GM23338 (cell line): ENCODE results near the gene DHFR. TPM values are rescaled to one million over a fixed set of nuclear protein-coding genes. Genes with fewer than 3 reads are reported as not detected.

Source experiments
- ATAC-seq: fragments of 200-7000 bp; cut with Tn5 transposase; 3 replicates; pipeline ENCODE4 v1.9.1; 2020
- DNase-seq: peaks from one replicate; pipeline ENCODE4 v3.0.0-alpha.2; 2015; ENCODE audit warnings: low spot score
- H2AFZ ChIP-seq: fragments of 200-600 bp; sonication (generic); 2 replicates; pipeline ENCODE4 v1.8.0; 2016; ENCODE audit warnings: antibody characterized with exemption, mild to moderate bottlenecking, moderate library complexity
- H3F3A ChIP-seq: fragments of 200-600 bp; sonication (generic); replicated peaks from 2 replicates; pipeline ENCODE4 v1.8.0; 2017; ENCODE audit warnings: antibody characterized with exemption, mixed run types, low read depth
- H3K27ac ChIP-seq: fragments of 200-600 bp; sonication (generic); 2 replicates; pipeline ENCODE4 v1.6.1; 2016; ENCODE audit warnings: low read depth
- H3K27me3 ChIP-seq: fragments of 200-600 bp; sonication (generic); 2 replicates; pipeline ENCODE4 v1.8.0; 2016; ENCODE audit warnings: mild to moderate bottlenecking, mixed run types, moderate library complexity; ENCODE audit not compliant: insufficient read depth
- H3K36me3 ChIP-seq: fragments of 200-600 bp; sonication (generic); 2 replicates; pipeline ENCODE4 v1.8.0; 2016; ENCODE audit warnings: mild to moderate bottlenecking; ENCODE audit not compliant: insufficient read depth
- H3K4me1 ChIP-seq: fragments of 200-600 bp; sonication (generic); 2 replicates; pipeline ENCODE4 v1.8.0; 2016; ENCODE audit warnings: mild to moderate bottlenecking, moderate library complexity; ENCODE audit not compliant: insufficient read depth
- H3K4me2 ChIP-seq: fragments of 200-600 bp; sonication (generic); 2 replicates; pipeline ENCODE4 v1.7.1; 2017; ENCODE audit warnings: mixed run types
- H3K4me3 ChIP-seq: fragments of 200-600 bp; sonication (generic); 2 replicates; pipeline ENCODE4 v1.6.1; 2016; ENCODE audit warnings: mixed run types
- H3K79me2 ChIP-seq: fragments of 200-600 bp; sonication (generic); replicated peaks from 2 replicates; pipeline ENCODE4 v1.8.0; 2017; ENCODE audit warnings: mild to moderate bottlenecking; ENCODE audit not compliant: insufficient read depth
- H3K9me2 ChIP-seq: fragments of 200-600 bp; sonication (generic); 2 replicates; pipeline ENCODE4 v1.8.0; 2017; ENCODE audit not compliant: insufficient read depth
- H4K20me1 ChIP-seq: fragments of 200-600 bp; sonication (generic); replicated peaks from 2 replicates; pipeline ENCODE4 v1.8.0; 2017; ENCODE audit warnings: mild to moderate bottlenecking; ENCODE audit not compliant: insufficient read depth
- H3K27ac Mint-ChIP-seq: 2 replicates; pipeline ENCODE4 v1.8.0; 2020; ENCODE audit warnings: inconsistent platforms, mild to moderate bottlenecking, moderate library complexity, mixed read lengths
- H3K27me3 Mint-ChIP-seq: 3 replicates; pipeline ENCODE4 v1.8.0; 2022; ENCODE audit warnings: low read depth, mild to moderate bottlenecking, moderate library complexity, mixed read lengths, inconsistent platforms; ENCODE audit not compliant: insufficient read depth, poor library complexity
- H3K36me3 Mint-ChIP-seq: 3 replicates; pipeline ENCODE4 v1.8.0; 2021; ENCODE audit warnings: low read depth, mild to moderate bottlenecking, inconsistent platforms, moderate library complexity, mixed read lengths
- H3K4me1 Mint-ChIP-seq: 3 replicates; pipeline ENCODE4 v1.8.0; 2020; ENCODE audit warnings: mild to moderate bottlenecking, inconsistent platforms, mixed read lengths
- H3K4me3 Mint-ChIP-seq: 3 replicates; pipeline ENCODE4 v1.8.0; 2021; ENCODE audit warnings: moderate library complexity, mild to moderate bottlenecking, inconsistent platforms, mixed read lengths
- H3K9me3 Mint-ChIP-seq: 3 replicates; pipeline ENCODE4 v1.8.0; 2020; ENCODE audit warnings: moderate library complexity, mild to moderate bottlenecking, inconsistent platforms, mixed read lengths
- polyA plus RNA-seq: library from polyadenylated mRNA; unstranded; fragments of >200 nt; fragmentation: Nextera tagmentation; extraction: Ambion mirVana; gene quantifications from 2 replicates; pipeline ENCODE4 v1.2.1, GENCODE V29; 2016
- total RNA-seq: library from RNA; depleted of rRNA; stranded (reverse); fragments of >200 nt; shearing (Covaris generic); gene quantifications from 2 replicates; pipeline ENCODE4 v1.2.3, GENCODE V29; 2014
- TF ChIP-seq, protein P1 (sequence below), 2 experiments: fragments of 200-600 bp in 1 of 2; sonication (generic) in 1 of 2; conservative IDR thresholded peaks; 2 replicates each; pipeline versions ENCODE4 v1.5.1 to v1.6.1; 2016 to 2017; ENCODE audit warnings: antibody characterized with exemption in 2 of 2, low read depth in 2 of 2, mild to moderate bottlenecking in 2 of 2, moderate library complexity in 1 of 2
- TF ChIP-seq, protein P2 (sequence below): IDR thresholded peaks from 2 replicates; pipeline ENCODE4 v1.6.1; 2016; ENCODE audit warnings: antibody characterized with exemption
- TF ChIP-seq, protein P3 (sequence below): IDR thresholded peaks from one replicate; pipeline ENCODE4 v1.6.1; 2018; ENCODE audit warnings: antibody characterized with exemption; ENCODE audit not compliant: unreplicated experiment

DHFR gene
- total and polyA plus RNA-seq, 2 experiments from 2014 or later, result 56.2 to 95.6 TPM

DNA sequence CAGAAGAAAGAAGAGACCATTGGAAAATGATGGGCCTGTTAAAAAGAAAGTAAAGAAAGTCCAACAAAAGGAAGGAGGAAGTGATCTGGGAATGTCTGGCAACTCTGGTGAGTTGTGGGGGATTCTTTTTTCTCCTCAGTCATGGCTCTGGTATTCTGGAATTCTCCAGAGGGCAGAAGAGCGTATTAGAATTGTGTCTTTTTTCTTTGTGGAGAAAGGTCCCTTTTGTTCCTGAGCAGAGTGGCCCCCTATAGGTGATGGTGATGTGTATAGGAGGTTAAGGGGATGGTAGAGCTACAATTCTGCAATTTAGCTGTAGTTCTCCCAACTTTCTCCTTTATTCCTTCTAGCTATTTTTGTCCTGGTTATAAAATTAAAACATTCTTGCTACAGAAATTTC lies 1.6 kb upstream of the DHFR start:
- ATAC-seq (no peak), DNase-seq (peak; percentile 33)
- H3K9me3 Mint-ChIP-seq, result no peaks in the 10 kb centered on the region
- TF ChIP-seq, protein P1, sequence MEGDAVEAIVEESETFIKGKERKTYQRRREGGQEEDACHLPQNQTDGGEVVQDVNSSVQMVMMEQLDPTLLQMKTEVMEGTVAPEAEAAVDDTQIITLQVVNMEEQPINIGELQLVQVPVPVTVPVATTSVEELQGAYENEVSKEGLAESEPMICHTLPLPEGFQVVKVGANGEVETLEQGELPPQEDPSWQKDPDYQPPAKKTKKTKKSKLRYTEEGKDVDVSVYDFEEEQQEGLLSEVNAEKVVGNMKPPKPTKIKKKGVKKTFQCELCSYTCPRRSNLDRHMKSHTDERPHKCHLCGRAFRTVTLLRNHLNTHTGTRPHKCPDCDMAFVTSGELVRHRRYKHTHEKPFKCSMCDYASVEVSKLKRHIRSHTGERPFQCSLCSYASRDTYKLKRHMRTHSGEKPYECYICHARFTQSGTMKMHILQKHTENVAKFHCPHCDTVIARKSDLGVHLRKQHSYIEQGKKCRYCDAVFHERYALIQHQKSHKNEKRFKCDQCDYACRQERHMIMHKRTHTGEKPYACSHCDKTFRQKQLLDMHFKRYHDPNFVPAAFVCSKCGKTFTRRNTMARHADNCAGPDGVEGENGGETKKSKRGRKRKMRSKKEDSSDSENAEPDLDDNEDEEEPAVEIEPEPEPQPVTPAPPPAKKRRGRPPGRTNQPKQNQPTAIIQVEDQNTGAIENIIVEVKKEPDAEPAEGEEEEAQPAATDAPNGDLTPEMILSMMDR (conservative IDR thresholded peaks at IDR 0.05; ENCODE audit: low read depth in 2 of 2), result peak; percentile 35 to 36
- TF ChIP-seq, protein P2, sequence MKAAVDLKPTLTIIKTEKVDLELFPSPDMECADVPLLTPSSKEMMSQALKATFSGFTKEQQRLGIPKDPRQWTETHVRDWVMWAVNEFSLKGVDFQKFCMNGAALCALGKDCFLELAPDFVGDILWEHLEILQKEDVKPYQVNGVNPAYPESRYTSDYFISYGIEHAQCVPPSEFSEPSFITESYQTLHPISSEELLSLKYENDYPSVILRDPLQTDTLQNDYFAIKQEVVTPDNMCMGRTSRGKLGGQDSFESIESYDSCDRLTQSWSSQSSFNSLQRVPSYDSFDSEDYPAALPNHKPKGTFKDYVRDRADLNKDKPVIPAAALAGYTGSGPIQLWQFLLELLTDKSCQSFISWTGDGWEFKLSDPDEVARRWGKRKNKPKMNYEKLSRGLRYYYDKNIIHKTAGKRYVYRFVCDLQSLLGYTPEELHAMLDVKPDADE, result no peak
- Histone ChIP-seq H3K27me3 (no peaks in the 10 kb centered on the region), H3F3A (no peaks in the 10 kb centered on the region; the same call in 1 of the 2 replicates), H3K4me3 (no peak overlapping the region), H3K36me3 (peaks cover 23% of the 10 kb centered on the region), H3K4me2 (no peak overlapping the region), H3K9me2 (no peaks in the 10 kb centered on the region), H3K27ac (no peak overlapping the region), H3K79me2 (peaks cover 20% of the 10 kb centered on the region), H3K4me1 (peaks cover 22% of the 10 kb centered on the region), H4K20me1 (no peaks in the 10 kb centered on the region; the same call in 1 of the 2 replicates), H2AFZ (no peak overlapping the region)
- H3K4me3 Mint-ChIP-seq, result peak overlapping the region; percentile 34; the same call in 1 of the 3 replicates
- H3K4me1 Mint-ChIP-seq, result peaks cover 17% of the 10 kb centered on the region
- H3K27me3 Mint-ChIP-seq, result peaks cover 5% of the 10 kb centered on the region
- peak overlapping the region; percentile 10; the same call in 1 of the 2 replicates for H3K27ac Mint-ChIP-seq
- peaks cover 55% of the 10 kb centered on the region for H3K36me3 Mint-ChIP-seq

GRCh38 chr5:80655231-80655774 lies 520 bp upstream of the DHFR start:
- TF ChIP-seq, protein P3, sequence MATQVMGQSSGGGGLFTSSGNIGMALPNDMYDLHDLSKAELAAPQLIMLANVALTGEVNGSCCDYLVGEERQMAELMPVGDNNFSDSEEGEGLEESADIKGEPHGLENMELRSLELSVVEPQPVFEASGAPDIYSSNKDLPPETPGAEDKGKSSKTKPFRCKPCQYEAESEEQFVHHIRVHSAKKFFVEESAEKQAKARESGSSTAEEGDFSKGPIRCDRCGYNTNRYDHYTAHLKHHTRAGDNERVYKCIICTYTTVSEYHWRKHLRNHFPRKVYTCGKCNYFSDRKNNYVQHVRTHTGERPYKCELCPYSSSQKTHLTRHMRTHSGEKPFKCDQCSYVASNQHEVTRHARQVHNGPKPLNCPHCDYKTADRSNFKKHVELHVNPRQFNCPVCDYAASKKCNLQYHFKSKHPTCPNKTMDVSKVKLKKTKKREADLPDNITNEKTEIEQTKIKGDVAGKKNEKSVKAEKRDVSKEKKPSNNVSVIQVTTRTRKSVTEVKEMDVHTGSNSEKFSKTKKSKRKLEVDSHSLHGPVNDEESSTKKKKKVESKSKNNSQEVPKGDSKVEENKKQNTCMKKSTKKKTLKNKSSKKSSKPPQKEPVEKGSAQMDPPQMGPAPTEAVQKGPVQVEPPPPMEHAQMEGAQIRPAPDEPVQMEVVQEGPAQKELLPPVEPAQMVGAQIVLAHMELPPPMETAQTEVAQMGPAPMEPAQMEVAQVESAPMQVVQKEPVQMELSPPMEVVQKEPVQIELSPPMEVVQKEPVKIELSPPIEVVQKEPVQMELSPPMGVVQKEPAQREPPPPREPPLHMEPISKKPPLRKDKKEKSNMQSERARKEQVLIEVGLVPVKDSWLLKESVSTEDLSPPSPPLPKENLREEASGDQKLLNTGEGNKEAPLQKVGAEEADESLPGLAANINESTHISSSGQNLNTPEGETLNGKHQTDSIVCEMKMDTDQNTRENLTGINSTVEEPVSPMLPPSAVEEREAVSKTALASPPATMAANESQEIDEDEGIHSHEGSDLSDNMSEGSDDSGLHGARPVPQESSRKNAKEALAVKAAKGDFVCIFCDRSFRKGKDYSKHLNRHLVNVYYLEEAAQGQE, result no peak
- H3K4me1 Mint-ChIP-seq, result peaks cover 17% of the 10 kb centered on the region

More at GRCh38 chr5:80655231-80655774, 520 bp upstream of the DHFR start:
- ATAC-seq, result no peak
- Histone ChIP-seq H4K20me1 (no peaks in the 10 kb centered on the region; the same call in 1 of the 2 replicates), H3F3A (no peaks in the 10 kb centered on the region; the same call in 1 of the 2 replicates), H2AFZ (peak overlapping the region; percentile 57; the same call in 1 of the 2 replicates), H3K4me1 (peaks cover 22% of the 10 kb centered on the region), H3K27ac (peak overlapping the region; percentile 93), H3K36me3 (peaks cover 23% of the 10 kb centered on the region), H3K27me3 (no peaks in the 10 kb centered on the region), H3K4me2 (peak overlapping the region; percentile 96), H3K9me2 (no peaks in the 10 kb centered on the region), H3K4me3 (peak overlapping the region; percentile 97), H3K79me2 (peaks cover 20% of the 10 kb centered on the region)
- peak overlapping the region; percentile 98 for H3K4me3 Mint-ChIP-seq
- no peaks in the 10 kb centered on the region for H3K9me3 Mint-ChIP-seq
- H3K36me3 Mint-ChIP-seq, result peaks cover 46% of the 10 kb centered on the region
- H3K27me3 Mint-ChIP-seq, result peaks cover 5% of the 10 kb centered on the region
- H3K27ac Mint-ChIP-seq, result peak overlapping the region; percentile 99
- DNase-seq, result no peak
